Stimulated activated CD8-positive, alpha-beta memory T cell treated with anti-CD3 and anti-CD28 coated beads, Interleukin-12 subunit alpha, Interleukin-12 subunit beta, amount 100 ng/mL, for 4 hours (primary cell): ENCODE data around the gene IL1RAP.
A peak's percentile ranks its signal among the peaks of the same experiment; 100 is the strongest.
"Not testable (repeated sequence)": the region's sequence is repeated elsewhere in the genome, so short reads cannot be mapped to it uniquely, and the experiment has no call there.

Experiments
- DNase-seq: peaks from one replicate; pipeline ENCODE4 v3.0.0-alpha.2; 2020; ENCODE audit warnings: low read depth

The IL1RAP gene

GRCh38 chr3:190513409-190514370 is at the start of gene IL1RAP:
Gene IL1RAP (plus strand): TSS chr3:190514085. CDS start chr3:190564290, 50,205 bp downstream.
- DNase-seq = peak; percentile 74

- no peak for DNase-seq
Observed at GRCh38 chr3:190467922-190468321, 46.0 kb upstream of the IL1RAP start.

- not testable (repeated sequence) for DNase-seq
Observed at GRCh38 chr3:190473261-190473660, 40.6 kb upstream of the IL1RAP start.

GRCh38 chr3:190481779-190482178 is 32.1 kb upstream of the IL1RAP start:
- DNase-seq = no peak

DNA sequence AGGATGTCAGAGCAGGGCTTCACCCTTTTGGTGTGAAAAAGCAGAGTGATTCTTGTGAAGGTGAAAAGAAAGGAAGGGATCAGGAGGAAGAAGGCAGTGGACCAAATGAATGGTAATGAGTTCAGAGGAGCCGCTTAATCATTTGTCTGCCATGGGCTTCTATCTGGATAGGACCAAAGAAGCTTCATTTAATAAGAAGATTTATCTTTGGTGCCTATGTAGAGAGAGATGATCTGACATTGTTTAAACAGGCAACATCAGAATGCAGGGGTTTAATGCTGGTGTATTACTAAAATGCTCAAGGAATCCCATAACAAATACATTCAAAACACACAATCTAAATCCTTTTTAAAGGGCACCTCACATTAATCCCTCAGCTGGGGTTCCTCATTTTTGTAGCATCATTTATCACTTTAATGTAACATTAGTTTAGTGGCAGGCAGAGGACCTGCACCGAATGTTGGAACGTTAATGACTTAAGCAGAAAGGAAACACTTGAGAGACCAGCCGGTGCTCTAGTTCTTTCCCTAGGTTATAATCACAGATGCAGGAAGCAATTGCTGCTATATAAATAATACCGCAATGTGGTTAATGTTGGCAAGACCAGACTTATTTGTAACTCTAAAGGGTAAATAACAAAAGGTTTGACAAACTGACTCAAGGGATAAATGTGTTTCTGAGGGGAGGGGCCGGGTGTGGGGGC is 27.9 kb upstream of the IL1RAP start:
- DNase-seq = no peak

DNA sequence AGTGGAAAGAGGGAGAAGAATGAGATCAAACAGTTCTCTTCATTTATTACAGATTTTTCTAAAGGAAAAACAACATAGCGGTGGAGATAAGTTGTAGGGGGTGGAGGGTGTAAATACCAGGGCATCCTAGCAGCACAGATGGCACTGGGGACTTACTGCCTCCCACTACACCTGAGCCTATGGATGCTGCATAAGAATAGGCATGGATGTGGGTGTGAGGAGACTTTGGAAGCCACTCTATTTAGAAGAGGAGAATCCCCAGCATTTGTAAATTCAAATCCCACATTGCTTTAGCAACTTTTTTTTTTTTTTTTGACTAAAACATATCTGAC is 27.4 kb upstream of the IL1RAP start:
- DNase-seq = no peak

DNA sequence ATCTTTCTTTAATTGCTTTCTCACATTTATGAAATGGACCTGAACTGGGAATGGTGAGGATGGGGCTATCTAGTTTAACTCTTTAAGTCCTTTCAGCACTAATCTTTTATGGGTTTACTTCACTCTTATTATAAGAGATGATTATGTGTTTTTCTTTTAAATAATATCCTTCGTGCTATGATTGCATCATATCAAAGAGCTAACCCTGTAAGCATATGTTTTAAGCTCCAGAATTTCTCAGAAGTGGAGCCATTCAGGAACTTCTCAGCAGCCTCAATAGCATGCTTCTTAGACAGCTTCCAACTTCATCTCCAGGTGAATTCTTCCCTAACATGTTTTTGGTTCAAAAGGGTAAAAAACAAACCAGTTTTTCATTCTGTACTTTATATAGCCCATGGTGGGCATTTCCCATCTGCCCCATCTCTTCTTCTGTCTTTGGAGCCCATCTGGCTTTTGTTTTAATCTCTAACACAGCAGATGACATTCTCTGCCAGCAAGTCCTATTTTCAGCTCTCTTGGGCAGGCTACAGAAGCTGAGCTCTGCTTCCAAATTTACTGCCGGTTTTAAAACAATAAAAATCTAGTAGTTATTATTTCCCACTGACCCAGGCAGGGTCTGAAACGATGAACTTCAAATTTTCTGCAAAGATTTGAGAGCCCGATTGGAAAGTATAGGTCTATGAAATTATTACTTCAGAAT is 26.8 kb upstream of the IL1RAP start:
- DNase-seq = no peak

DNA sequence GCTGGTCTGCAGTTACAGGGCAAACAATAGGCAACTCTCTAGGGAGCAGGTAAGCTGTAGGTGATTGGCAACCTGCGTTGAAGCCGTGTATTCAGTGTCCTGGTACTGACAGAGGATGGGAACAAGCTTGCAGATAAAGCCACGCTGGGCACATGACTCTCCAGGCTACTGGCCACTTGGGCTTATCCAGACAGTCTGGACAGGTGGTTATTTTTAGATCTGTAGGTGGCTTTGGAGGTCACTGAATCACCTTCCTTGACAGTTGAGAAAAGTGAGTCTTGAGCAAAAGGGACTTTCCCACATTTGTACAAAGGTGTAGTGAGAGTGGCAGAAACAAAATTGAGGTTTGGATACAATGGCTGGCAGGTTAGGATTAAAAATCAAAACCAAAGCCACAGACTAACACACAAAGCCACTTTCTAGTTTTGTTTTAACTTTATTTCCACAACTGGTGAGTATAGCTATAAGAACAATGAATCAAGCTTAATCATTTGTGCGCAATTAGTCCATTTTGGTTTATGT is 22.3 kb upstream of the IL1RAP start:
- no peak for DNase-seq

- DNase-seq = no peak
Observed at GRCh38 chr3:190492129-190492528, 21.8 kb upstream of the IL1RAP start.

- no peak for DNase-seq
Observed at GRCh38 chr3:190492966-190493365, 20.9 kb upstream of the IL1RAP start.

- no peak for DNase-seq
Observed at GRCh38 chr3:190494907-190495306, 19.0 kb upstream of the IL1RAP start.

- no peak for DNase-seq
Observed at GRCh38 chr3:190495354-190495753, 18.5 kb upstream of the IL1RAP start.

- no peak for DNase-seq
Observed at GRCh38 chr3:190495796-190496195, 18.1 kb upstream of the IL1RAP start.

DNA sequence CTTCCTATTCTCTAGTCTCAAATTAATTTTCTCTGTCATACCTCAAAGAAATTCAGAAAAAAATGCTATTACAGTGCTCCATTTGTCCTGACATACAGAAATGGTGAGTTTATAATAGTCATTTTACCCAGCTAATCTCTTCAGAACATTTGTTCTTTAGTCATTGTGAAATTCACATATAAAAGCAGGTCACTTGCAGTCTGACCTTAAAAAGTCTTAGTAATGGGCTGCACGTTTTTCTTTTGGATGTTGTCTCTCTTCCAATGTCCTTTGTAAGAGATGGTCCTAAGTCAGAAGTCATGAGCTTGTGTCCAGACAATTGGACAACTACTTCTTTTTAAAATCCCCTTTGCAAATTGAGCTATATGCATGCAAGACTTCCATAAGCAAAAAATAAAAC is 17.0 kb upstream of the IL1RAP start:
- no peak for DNase-seq

DNA sequence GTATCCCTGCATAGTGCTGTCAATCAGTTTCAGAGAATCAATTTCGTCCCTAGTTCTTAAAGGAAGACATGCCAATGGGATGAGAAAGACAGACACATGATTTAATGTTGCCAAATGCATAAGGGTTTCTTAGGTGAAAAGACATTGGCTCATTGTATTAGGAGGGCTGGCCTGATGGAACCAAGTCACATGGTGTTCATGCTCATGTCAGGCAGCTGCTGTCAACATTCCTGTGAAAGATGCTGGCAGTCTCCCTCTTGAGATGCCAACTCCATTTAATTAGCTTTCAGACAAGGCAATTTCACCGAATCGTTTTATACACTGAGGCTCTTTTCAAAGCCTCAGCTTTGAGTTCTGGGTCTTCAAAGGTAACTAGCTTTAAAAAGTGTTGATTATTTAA is 16.1 kb upstream of the IL1RAP start:
- DNase-seq = no peak

GRCh38 chr3:190498293-190498692 is 15.6 kb upstream of the IL1RAP start:
- no peak for DNase-seq

GRCh38 chr3:190499122-190499521 is 14.8 kb upstream of the IL1RAP start:
- DNase-seq = no peak

DNA sequence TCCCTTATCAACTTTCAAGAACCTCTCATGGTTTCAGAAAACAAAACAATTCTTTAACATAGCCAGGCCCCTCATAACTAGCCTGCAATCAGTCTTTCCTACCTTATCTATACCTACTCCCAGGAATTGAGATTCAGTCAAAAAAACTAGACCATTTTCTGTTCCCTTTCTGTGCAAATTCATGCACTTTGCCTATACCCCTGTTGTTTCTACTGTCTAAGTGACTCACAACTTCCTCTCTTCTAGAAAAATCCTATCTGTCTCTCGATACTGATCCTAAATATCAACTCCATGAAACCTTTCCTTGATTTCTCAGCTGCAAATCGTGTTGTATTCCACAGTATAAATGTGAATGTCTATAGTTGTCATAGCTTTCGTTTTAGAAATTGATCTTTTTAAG is 10.9 kb upstream of the IL1RAP start:
- DNase-seq = no peak

DNA sequence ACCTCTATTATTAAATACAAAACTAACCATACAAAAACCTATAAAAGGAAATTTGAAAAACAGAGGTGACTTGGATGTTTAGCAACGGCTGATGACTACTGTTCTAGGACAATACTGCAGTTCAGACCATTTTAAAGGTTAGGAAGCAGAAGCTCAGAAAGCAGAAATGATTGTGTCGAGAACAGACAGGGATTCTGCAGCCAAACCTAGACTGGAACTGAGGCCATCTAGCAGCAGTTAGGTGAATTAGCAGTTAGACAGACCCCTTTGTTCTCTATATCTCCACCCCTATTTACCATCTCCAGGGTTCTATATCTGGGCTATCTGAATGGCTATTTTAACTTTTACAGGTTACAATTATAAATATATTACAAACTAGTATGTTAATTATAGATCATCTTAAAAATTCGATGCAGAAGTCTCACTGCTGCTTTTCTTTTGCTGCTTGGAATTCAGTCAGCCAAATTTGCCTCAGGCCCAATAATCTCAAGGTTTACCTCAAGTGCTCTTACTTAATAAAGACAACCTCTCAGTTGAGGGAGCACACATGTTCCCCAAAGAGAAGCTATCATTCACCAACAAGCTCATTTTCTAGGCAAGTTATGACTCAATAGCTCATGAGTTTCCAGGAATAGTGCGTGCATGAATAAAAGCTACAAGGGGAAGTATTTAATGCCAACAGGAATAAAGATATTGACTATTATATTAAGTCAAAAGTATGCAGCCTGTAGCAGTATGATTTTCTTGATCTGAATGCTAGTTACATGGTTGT is 9.3 kb upstream of the IL1RAP start:
- DNase-seq = no peak

DNA sequence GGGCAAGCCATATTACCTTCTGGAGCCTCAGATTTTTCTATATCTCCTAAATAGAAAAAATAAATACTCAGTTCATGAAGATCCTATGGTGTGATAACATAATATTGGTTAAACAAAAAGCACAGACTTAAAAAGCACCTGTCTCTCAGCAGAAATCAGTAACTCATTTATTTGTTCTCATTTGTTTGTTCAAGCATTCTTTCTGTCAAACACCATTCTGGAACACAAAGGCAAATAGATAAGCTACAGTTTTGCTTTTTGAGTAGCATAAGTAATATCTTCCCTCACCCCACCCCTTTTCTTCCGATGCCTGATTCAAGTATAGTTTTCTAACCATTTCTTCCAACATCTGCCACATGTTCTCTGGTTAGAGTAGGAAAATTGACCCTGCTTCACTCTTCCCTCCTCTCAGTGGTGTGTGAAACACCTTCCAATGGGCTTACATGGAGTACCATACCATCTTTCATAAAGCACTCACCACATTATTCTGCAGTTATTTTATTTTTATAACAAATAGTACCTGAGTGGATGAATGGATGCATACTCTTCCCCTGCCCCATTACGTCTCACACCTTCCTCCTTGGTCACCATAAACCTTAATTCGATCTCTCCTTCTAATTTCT is 8.4 kb upstream of the IL1RAP start:
- no peak for DNase-seq

DNA sequence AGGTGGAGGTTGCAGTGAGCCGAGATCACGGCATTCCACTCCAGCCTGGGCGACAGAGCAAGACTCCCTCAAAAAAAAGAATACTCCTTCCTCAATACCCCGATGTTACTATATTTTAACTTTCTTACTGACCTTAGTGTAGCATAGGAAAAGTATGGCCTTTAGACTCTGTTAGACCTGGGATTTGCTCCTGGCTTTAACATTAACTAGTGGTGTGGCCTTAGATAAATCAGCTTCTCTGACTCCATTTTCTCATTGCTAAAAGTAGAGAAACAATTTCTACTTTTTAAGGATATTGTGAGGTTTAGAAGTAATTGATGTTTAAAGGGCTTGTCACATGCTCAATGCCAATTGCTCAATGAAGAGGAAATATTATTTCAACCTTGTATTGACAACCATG is 7.6 kb upstream of the IL1RAP start:
- DNase-seq = no peak
